Stimulated activated naive CD8-positive, alpha-beta T cell treated with anti-CD3 and anti-CD28 coated beads, Interleukin-15, Interleukin-2, amounts not matched to agents 100 U/mL and 50 U/mL, for 24 hours (primary cell): ENCODE results near the gene NOP53.
"Not testable (repeated sequence)": the region's sequence is repeated elsewhere in the genome, so short reads cannot be mapped to it uniquely, and the experiment has no call there.

Source experiments
- ATAC-seq: fragments of 150-1000 bp; cut with Tn5 transposase; one replicate; pipeline ENCODE4 v1.10.0; 2021
- DNase-seq: peaks from one replicate; pipeline ENCODE4 v3.0.0; 2021

The NOP53 gene

GRCh38 chr19:47718415-47719046 lies 26.8 kb upstream of the NOP53 start:
- DNase-seq, ATAC-seq: not testable (repeated sequence)

- ATAC-seq (no peak), DNase-seq (no peak)
Measured at GRCh38 chr19:47719047-47719859, 26.1 kb upstream of the NOP53 start.

GRCh38 chr19:47720669-47721422 lies 24.5 kb upstream of the NOP53 start:
- ATAC-seq (no peak), DNase-seq (no peak)

- no peak for DNase-seq
- ATAC-seq, result peak; percentile 28
Measured at GRCh38 chr19:47723581-47723940, 21.8 kb upstream of the NOP53 start.

GRCh38 chr19:47725759-47726401 lies 19.5 kb upstream of the NOP53 start:
- no peak for ATAC-seq
- no peak for DNase-seq

- no peak for DNase-seq
- ATAC-seq, result no peak
Measured at GRCh38 chr19:47726467-47726866, 18.9 kb upstream of the NOP53 start.

GRCh38 chr19:47728295-47728694 lies 17.1 kb upstream of the NOP53 start:
- ATAC-seq, DNase-seq: not testable (repeated sequence)

GRCh38 chr19:47729468-47729798 lies 15.9 kb upstream of the NOP53 start:
- ATAC-seq (peak; percentile 50), DNase-seq (no peak)

- ATAC-seq (peak; percentile 80), DNase-seq (peak; percentile 77)
Measured at GRCh38 chr19:47729799-47730520, 15.4 kb upstream of the NOP53 start.

GRCh38 chr19:47730521-47730889 lies 14.8 kb upstream of the NOP53 start:
- DNase-seq, result no peak
- ATAC-seq, result no peak

GRCh38 chr19:47730910-47731309 lies 14.4 kb upstream of the NOP53 start:
- no peak for ATAC-seq

GRCh38 chr19:47735131-47735530 lies 10.2 kb upstream of the NOP53 start:
- ATAC-seq (no peak), DNase-seq (no peak)

More at GRCh38 chr19:47730910-47731309, 14.4 kb upstream of the NOP53 start:
- no peak for DNase-seq

- ATAC-seq (no peak), DNase-seq (no peak)
Measured at GRCh38 chr19:47740866-47741519, 4.4 kb upstream of the NOP53 start.

GRCh38 chr19:47741544-47742140 lies 3.7 kb upstream of the NOP53 start:
- ATAC-seq (no peak), DNase-seq (no peak)

- ATAC-seq, result no peak
- DNase-seq, result no peak
Measured at GRCh38 chr19:47742634-47743033, 2.7 kb upstream of the NOP53 start.

GRCh38 chr19:47746129-47746528 lies 783 bp downstream of the NOP53 start:
- not testable (repeated sequence) for DNase-seq, ATAC-seq

- peak; percentile 6 for ATAC-seq
Measured at GRCh38 chr19:47749326-47749725, 4.0 kb downstream of the NOP53 start.

GRCh38 chr19:47750752-47751151 lies 5.4 kb downstream of the NOP53 start:
- DNase-seq, result no peak
- no peak for ATAC-seq

More at GRCh38 chr19:47749326-47749725, 4.0 kb downstream of the NOP53 start:
- DNase-seq, result no peak

- no peak for ATAC-seq
- DNase-seq, result no peak
Measured at GRCh38 chr19:47752440-47753211, 7.3 kb downstream of the NOP53 start.
